HG03139 (cell line): ENCODE measurements around the gene LHX4.

Source experiments
- ATAC-seq: cut with Tn5 transposase; IDR thresholded peaks from one replicate; pipeline ENCODE4 v1.9.1; 2021; ENCODE audit not compliant: unreplicated experiment

The LHX4 gene

GRCh38 chr1:180294711-180295110 lies 64.6 kb downstream of the LHX4 start:
- ATAC-seq: no peak

DNA sequence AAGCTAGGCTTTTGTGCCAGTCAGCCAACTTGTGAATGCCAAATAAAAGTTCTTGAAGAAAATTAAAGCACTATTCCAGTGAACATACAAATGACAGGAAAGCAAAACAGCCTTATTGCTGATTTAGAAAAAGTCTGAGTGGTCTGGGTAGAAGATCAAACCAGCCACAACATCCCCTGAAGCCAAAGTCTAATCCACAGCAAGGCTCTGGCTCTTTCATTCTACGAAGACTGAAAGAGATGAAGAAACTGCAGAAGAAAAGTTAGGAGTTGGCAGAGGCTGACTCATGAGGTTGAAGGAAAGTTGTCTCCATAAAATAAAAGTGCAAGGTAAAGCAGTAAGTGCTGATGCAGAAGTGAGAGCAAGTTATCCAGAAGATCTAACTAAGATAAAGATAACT lies 65.9 kb downstream of the LHX4 start:
- ATAC-seq: no peak

- no peak for ATAC-seq
Measured at GRCh38 chr1:180299479-180300221, 69.6 kb downstream of the LHX4 start.

DNA sequence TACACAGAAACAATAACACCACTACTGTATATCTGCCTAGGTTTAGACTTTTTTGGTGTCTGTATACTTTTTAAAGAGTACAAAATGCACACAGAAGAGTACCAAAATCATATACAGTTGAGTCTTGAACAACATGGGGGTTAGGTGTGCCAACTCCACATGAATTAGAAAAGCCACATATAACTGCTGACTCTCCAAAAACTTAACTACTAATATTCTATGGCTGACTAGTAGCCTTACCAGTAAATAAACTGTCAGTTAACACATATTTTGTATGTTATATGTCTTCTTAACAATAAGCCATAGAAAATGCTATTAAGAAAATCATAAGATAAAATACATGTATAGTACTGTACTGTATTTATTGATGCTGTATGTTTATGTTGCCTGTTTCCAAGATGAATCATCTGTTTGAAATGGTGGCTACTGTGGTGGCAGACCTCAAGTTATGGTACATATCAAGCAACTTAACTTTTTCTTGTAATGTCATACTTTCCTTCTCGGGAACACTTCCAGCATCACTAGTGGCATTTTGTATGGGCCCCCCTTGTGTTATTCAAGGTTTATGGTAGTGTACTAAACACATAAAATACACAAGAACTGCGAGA lies 71.2 kb downstream of the LHX4 start:
- no peak for ATAC-seq

DNA sequence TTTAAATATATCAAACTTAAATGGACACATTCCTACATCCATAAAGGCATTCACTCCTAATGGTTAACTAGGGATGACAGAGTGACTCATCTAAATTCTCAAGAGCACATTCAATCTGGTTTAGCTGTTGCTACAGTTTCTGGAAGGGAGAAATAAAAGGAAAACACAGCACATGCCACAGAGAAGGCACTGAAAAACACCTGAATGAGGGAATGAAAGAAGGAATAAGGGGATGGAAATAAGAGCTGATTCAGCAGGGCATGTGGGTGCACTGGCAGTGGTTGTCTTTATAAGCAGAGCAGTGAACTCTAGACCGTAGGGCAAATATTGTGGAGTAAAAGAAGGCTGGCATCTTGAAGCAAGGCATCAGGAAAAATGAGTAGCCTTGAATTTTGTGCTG lies 79.3 kb downstream of the LHX4 start:
- no peak for ATAC-seq

GRCh38 chr1:180310095-180310494 lies 80.0 kb downstream of the LHX4 start:
- ATAC-seq: no peak

GRCh38 chr1:180311011-180311730 lies 81.1 kb downstream of the LHX4 start:
- no peak for ATAC-seq

- ATAC-seq: no peak
Measured at GRCh38 chr1:180312926-180313325, 82.9 kb downstream of the LHX4 start.

GRCh38 chr1:180327089-180327488 lies 97.0 kb downstream of the LHX4 start:
- ATAC-seq: no peak
